Pancreas (tissue), 10 donors: Measurements from ENCODE around the gene SHLD2. TPM values are rescaled to one million over a fixed set of nuclear protein-coding genes. Genes with fewer than 3 reads are reported as not detected.
"Not testable (repeated sequence)": the region's sequence is repeated elsewhere in the genome, so short reads cannot be mapped to it uniquely, and the experiment has no call there.

Source experiments
- ATAC-seq, 4 donors: fragments of 200-7000 bp; cut with Tn5 transposase; one replicate each; pipeline versions ENCODE4 v1.8.0 to v1.9.1; 2020; ENCODE audit warnings: mild to moderate bottlenecking in 4 of 4, moderate library complexity in 4 of 4
- DNase-seq, 6 donors: peaks; one replicate each; pipeline ENCODE4 v3.0.0-alpha.2; 2020
- FAIRE-seq: peaks from 2 replicates; lab custom pipeline; 2012; peaks lifted over from hg19 to GRCh38; lab: Jason Lieb, UNC
- H3K27ac ChIP-seq, 4 donors: fragments of 200-600 bp; sonication (generic); 1 replicate in 3 of 4; 2 replicates in 1 of 4; pipeline versions ENCODE4 v1.5.0 to v1.8.0; 2020
- H3K27me3 ChIP-seq, 4 donors: fragments of 200-600 bp; one replicate each; pipeline ENCODE4 v1.8.0; 2021
- H3K36me3 ChIP-seq, 3 donors: fragments of 200-600 bp; sonication (generic) in 1 of 3; one replicate each; pipeline versions ENCODE4 v1.5.0 to v1.8.0; 2020 to 2021
- H3K4me1 ChIP-seq, 3 donors: fragments of 200-600 bp; one replicate each; pipeline ENCODE4 v1.8.0; 2021
- H3K4me3 ChIP-seq, 4 donors: fragments of 200-600 bp; sonication (generic) in 2 of 4; one replicate each; pipeline versions ENCODE4 v1.5.0 to v1.8.0; 2020 to 2021
- H3K9me3 ChIP-seq, 4 donors: fragments of 200-600 bp; one replicate each; pipeline ENCODE4 v1.8.0; 2021
- CTCF ChIP-seq, 4 donors: fragments of 200-600 bp; sonication (generic) in 3 of 4; IDR thresholded peaks; one replicate each; pipeline versions ENCODE4 v1.5.0 to v1.8.0; 2021; ENCODE audit warnings: antibody characterized with exemption in 4 of 4
- WGBS, 2 donors: extraction: QIAGEN DNeasy Blood & Tissue Kit; methylation state at CpG; one replicate each; pipeline ENCODE4 v1.1.7; 2013; 5-methylcytosine and 5-hydroxymethylcytosine counted together
- intact Hi-C, 3 donors: fragments of 100-400 bp; cut with DNase I; formaldehyde crosslinking; loops; one replicate each; pipeline versions ENCODE4 v1.11.1 to v1.14.2; 2022
- polyA plus RNA-seq, 2 donors: library from polyadenylated mRNA; stranded (reverse); fragments of 200-250 nt; gene quantifications; one replicate each; pipeline ENCODE4 v1.2.3, GENCODE V29; 2013
- total RNA-seq, 6 donors: library from RNA; stranded (reverse); fragmentation: NEBNext Ultra II Directional in 4 of 6; extraction: Animal tissue kit (Norgen Biotek cat#: 25700) in 4 of 6; gene quantifications; one replicate each; pipeline versions ENCODE4 v1.2.1 to v1.2.4, GENCODE V29; 2021 to 2023
- donor health status: healthy with polysubstance abuse.
- donor health status: DM: no; HTN: no; CAD: no; lungs with moderate emphysema.
- donor health status: DM: no; HTN: no; CAD: no.
- donor health status: control.
- donor health status: control.
- donor health status: Bipolar disorder and iron deficiency.
- donor health status: DM: yes; HTN: yes; CAD: no.
- donor health status: DM: no; HTN: no; CAD: no.
- donor health status: DM: no; HTN: no; CAD: no.
- donor health status: DM: yes; HTN: yes; CAD: no.

Gene SHLD2
- total and polyA plus RNA-seq, 8 donors = 8.0 to 15.7 (median 10.7) TPM

DNA sequence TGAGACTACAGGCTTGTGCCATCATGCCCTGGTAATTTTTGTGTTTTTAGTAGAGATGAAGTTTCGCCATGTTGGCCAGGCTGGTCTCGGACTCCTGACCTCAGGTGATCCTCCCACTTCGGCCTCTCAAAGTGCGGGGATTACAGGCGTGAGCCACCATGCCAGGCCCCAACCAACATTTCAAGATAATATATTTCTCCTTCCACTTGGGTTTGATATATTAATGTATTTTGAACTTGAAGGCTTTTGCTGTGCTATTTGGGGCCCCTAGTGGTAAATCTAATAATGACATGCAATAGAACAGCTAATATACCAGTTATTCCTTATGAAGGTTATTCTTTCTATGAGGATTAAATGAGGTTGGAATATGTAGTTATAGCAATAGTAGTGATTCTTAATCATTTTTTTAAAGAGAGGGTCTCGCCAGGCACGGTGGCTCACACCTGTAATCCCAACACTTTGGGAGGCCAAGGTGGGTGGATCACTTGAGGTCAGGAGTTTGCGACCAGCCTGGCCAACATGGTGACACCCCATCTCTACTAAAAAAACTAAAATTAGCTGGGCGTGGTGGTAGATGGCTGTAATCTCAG lies 54.1 kb downstream of the SHLD2 start:
- H3K4me3 ChIP-seq, DNase-seq, H3K27me3 ChIP-seq, H3K36me3 ChIP-seq, H3K4me1 ChIP-seq, H3K9me3 ChIP-seq, intact Hi-C loops, H3K27ac ChIP-seq: not testable (repeated sequence)
- TF ChIP-seq CTCF (IDR thresholded peaks at IDR 0.05) = peak in 1 of 4 donors; percentile 8
- 56 to 64% methylated on average over 3 to 8 of the region's 9 CpGs for WGBS, 2 donors
- ATAC-seq (peak; percentile 56 to 82 (median 80)), FAIRE-seq (peak; percentile 23)

GRCh38 chr10:87151516-87151915 lies 56.5 kb downstream of the SHLD2 start:
- H3K27me3 ChIP-seq, H3K4me1 ChIP-seq, FAIRE-seq, intact Hi-C loops, H3K4me3 ChIP-seq, DNase-seq, H3K27ac ChIP-seq, H3K36me3 ChIP-seq, H3K9me3 ChIP-seq, ATAC-seq: not testable (repeated sequence)
- 91 to 95% methylated on average over 3 of the region's 3 CpGs for WGBS, 2 donors

- WGBS, 2 donors = 96 to 97% methylated on average over 4 of the region's 4 CpGs
- H3K27me3 ChIP-seq, H3K27ac ChIP-seq, H3K36me3 ChIP-seq, H3K9me3 ChIP-seq, DNase-seq, intact Hi-C loops, H3K4me1 ChIP-seq, ATAC-seq, FAIRE-seq, H3K4me3 ChIP-seq: not testable (repeated sequence)
These were observed 61.8 kb downstream of the SHLD2 start for GRCh38 chr10:87156841-87157240.

DNA sequence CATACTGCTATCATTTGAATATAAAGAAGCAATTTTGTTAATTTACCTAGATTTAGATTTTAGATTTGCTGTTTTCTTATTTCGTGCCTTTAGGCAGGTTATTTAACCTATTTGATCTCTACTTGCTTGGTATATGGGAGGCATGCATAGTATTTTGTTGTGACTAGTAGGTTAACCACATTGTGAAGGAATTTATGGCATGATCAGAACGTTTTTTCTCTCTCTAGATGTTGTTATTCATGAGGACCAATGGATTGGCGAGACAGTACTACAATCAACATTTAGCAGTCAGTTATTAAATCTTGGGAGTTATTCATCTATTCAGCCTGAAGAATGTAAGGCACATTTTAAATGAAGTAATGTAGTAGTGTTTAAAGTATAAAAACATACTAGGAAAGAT lies 62.8 kb downstream of the SHLD2 start:
- H3K4me3 ChIP-seq, DNase-seq, FAIRE-seq, H3K36me3 ChIP-seq, H3K27ac ChIP-seq, H3K9me3 ChIP-seq, ATAC-seq, H3K27me3 ChIP-seq, intact Hi-C loops, H3K4me1 ChIP-seq: not testable (repeated sequence)
- WGBS, 2 donors = 74 to 80% methylated on average over 3 of the region's 3 CpGs

GRCh38 chr10:87162703-87163293 lies 67.8 kb downstream of the SHLD2 start:
- H3K9me3 ChIP-seq, ATAC-seq, H3K4me3 ChIP-seq, FAIRE-seq, DNase-seq, intact Hi-C loops, H3K36me3 ChIP-seq, H3K4me1 ChIP-seq, H3K27me3 ChIP-seq, H3K27ac ChIP-seq: not testable (repeated sequence)
- WGBS, 2 donors = 93 to 94% methylated on average over 3 of the region's 3 CpGs

DNA sequence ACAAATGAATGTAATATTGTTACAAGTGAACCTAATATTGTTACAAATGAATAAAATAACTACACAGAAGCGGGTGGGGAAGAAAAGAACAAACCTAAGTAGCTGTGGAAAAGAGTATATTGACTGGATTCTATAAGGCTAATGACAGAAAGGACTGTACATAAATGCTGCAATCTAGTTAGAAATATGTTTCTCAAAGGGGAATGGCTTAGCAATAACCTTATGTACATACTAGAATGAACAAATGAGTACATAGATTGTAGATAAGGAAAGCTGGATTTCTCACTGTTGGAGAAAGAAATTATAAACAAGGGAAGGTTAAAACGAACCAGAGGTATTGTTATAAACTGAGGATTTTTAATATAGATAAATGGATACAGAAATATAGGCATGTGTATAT lies 68.4 kb downstream of the SHLD2 start:
- ATAC-seq, DNase-seq, H3K9me3 ChIP-seq, H3K4me1 ChIP-seq, H3K4me3 ChIP-seq, H3K27me3 ChIP-seq, intact Hi-C loops, H3K36me3 ChIP-seq, H3K27ac ChIP-seq: not testable (repeated sequence)
- WGBS, 2 donors = 96 to 97% methylated on average over 1 of the region's 2 CpGs
- peak; percentile 23 for FAIRE-seq

DNA sequence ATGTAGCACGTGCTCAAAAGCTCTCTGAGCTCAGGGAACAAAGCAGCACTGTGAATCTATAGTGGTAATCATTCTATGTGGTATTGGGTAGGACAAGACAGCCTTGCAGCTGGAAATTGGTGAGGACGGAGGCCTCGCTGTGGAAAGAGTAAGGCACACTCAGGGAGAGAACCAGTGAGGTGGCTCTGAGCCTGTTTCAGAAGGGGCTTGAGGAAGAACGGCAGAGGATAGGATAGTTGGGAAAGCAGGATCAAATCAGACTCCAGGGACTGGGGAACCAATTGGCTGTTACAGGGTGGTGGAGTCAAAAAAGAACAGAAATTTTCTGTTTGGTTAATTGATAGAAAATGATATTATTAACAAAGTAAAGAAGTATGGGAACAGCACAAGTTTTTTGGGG lies 74.9 kb downstream of the SHLD2 start:
- intact Hi-C loops, H3K36me3 ChIP-seq, H3K27ac ChIP-seq, ATAC-seq, H3K27me3 ChIP-seq, FAIRE-seq, DNase-seq, H3K4me1 ChIP-seq, H3K4me3 ChIP-seq, H3K9me3 ChIP-seq: not testable (repeated sequence)
- WGBS, 2 donors = 70 to 73% methylated on average over 4 of the region's 4 CpGs

DNA sequence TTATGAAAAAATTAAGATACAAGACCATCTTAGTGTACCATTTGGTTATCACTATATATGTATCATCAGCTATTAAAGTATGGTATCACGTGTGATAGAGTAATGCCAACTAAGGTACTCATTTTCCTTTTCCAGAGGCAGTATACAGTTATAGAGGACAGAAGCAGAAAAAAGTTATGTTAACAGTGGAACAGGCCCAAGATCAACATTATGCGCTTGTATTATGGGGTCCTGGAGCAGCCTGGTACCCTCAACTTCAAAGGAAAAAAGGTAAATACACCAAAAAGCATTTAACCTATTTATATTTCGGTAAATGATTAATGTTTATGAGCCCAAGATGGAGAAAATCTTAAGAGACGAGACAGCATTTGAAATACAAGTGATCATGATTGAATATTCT lies 75.7 kb downstream of the SHLD2 start:
- H3K4me3 ChIP-seq, H3K27ac ChIP-seq, intact Hi-C loops, H3K9me3 ChIP-seq, H3K4me1 ChIP-seq, H3K27me3 ChIP-seq, DNase-seq, H3K36me3 ChIP-seq: not testable (repeated sequence)
- ATAC-seq = peak in 1 of 4 donors; percentile 33
- WGBS, 2 donors = 56 to 68% methylated on average over 1 of the region's 4 CpGs
- FAIRE-seq = peak; percentile 17

DNA sequence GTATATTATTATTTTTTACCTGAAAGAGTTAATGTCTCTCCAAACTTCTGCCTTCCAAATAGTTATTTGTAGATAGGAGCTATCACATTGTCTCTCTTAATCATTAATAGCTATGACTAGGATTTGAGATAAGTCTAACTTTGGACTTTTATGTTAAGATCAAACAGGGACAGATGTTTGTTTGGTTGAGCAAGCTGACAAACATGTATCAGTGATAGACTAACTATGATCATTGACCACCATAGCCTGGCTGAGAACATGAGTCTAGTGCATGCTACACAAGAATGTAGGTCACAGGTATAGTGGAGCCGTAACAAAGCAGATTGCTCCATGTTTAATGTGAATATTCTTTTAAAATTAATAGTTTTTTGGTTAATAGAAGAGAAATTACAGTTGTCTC lies 76.7 kb downstream of the SHLD2 start:
- H3K9me3 ChIP-seq, FAIRE-seq, intact Hi-C loops, H3K4me3 ChIP-seq, H3K36me3 ChIP-seq, H3K4me1 ChIP-seq, H3K27ac ChIP-seq, DNase-seq, H3K27me3 ChIP-seq: not testable (repeated sequence)
- WGBS, 2 donors = 0 to 16% methylated on average over 1 of the region's 1 CpG
- peak in 3 of 4 donors; percentile 37 to 69 (median 58) for ATAC-seq

DNA sequence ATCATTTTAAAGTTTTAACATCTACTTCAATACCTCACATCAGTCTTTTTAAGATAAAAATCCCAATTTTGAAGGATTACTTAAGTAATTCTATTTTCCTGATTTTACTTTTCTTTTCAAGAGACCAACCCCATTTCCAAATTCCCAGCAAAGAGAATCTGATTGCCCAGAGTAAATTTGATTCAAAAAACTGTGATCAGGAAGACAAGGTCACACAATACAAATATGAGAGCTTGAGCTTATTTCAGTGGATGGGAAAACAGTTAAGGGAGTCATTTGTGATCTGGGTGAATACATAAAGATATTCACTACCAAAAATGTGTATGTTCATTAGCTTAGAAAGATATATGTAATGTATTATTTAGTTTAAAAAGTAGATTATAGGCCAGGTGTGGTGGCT lies 77.2 kb downstream of the SHLD2 start:
- H3K27ac ChIP-seq, DNase-seq, ATAC-seq, H3K36me3 ChIP-seq, H3K9me3 ChIP-seq, H3K4me1 ChIP-seq, FAIRE-seq, H3K4me3 ChIP-seq, H3K27me3 ChIP-seq, intact Hi-C loops: not testable (repeated sequence)

DNA sequence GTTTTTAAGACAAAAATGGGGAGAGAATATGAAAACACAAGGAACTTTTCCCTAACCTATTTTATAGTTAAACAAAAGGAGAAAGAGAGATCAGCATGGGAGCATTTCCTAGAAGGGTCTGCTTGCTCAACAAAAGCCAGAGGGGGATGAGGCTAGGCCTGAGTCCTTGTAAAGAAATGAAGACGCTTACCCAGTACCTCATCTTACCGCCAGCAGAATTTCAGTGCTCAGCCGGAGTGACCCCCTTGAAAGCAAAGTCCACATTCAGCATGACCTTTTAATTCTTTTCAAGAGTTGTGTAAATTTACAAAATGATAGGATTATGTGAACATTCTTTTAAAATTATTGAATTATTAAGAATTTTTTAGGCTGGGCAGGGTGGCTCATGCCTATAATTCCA lies 82.6 kb downstream of the SHLD2 start:
- H3K4me1 ChIP-seq, H3K4me3 ChIP-seq, DNase-seq, H3K9me3 ChIP-seq, H3K27ac ChIP-seq, H3K36me3 ChIP-seq, FAIRE-seq, H3K27me3 ChIP-seq, intact Hi-C loops, ATAC-seq: not testable (repeated sequence)
- 80% methylated on average over 2 of the region's 3 CpGs; no CpG with 5 or more reads in 1 of the 2 donors for WGBS, 2 donors
